BJ (cell line): ENCODE measurements around the gene KPNB1. TPM values are rescaled to one million over a fixed set of nuclear protein-coding genes. Genes with fewer than 3 reads are reported as not detected.

ENCODE experiments used
- CTCF ChIA-PET: fragments of 350-600 bp; formaldehyde crosslinking; extraction: SDS; loops from one replicate; lab custom pipeline; 2021; ENCODE audit warnings: antibody characterized with exemption, inconsistent platforms; lab: Yijun Ruan, JAX
- POLR2A ChIA-PET: fragments of 300-600 bp; sonication (Branson Sonifier 250); formaldehyde crosslinking; extraction: SDS; loops from one replicate; lab custom pipeline; 2021; ENCODE audit warnings: antibody characterized with exemption; lab: Charles Lee
- DNase-seq: peaks from one replicate; pipeline ENCODE4 v3.0.0-alpha.2; 2011; ENCODE audit warnings: low read depth
- H3K27me3 ChIP-seq: 2 replicates; pipeline ENCODE4 v1.6.0; 2011; ENCODE audit warnings: low read length; ENCODE audit not compliant: control insufficient read depth, insufficient read depth
- H3K36me3 ChIP-seq: 2 replicates; pipeline ENCODE4 v1.5.1; 2011; ENCODE audit warnings: low read length; ENCODE audit not compliant: control insufficient read depth, insufficient read depth
- H3K4me3 ChIP-seq: 2 replicates; pipeline ENCODE4 v1.5.1; 2011; ENCODE audit warnings: low read depth, mild to moderate bottlenecking, control low read depth, low read length
- CTCF ChIP-seq: IDR thresholded peaks from 2 replicates; pipeline ENCODE4 v1.5.1; 2011; ENCODE audit warnings: low read depth, mild to moderate bottlenecking, control low read depth, inconsistent platforms, low read length, moderate library complexity; ENCODE audit not compliant: insufficient read depth
- polyA plus RNA-seq: library from polyadenylated mRNA; depleted of rRNA; stranded (reverse); fragments of >200 nt; gene quantifications from 2 replicates; pipeline ENCODE4 v1.2.3, GENCODE V29; 2011

KPNB1 gene
- polyA plus RNA-seq, 1 experiment, result 171 TPM

GRCh38 chr17:47621293-47622179 is 28.2 kb upstream of the KPNB1 start:
- ChIA-PET POLR2A (no interaction called here), CTCF (no interaction called here)
- TF ChIP-seq CTCF, result no peak
- no peak overlapping the region for H3K4me3 ChIP-seq
- H3K36me3 ChIP-seq, result peaks cover 5% of the 10 kb centered on the region; the same call in 1 of the 2 replicates
- peak; percentile 51 for DNase-seq
- H3K27me3 ChIP-seq, result no peaks in the 10 kb centered on the region

- ChIA-PET CTCF (no interaction called here), POLR2A (interaction anchor here (0.6 kb wide), 1 partner anchor 18 kb away, joined by 3 read pairs; no protein-coding TSS in a partner anchor)
- Histone ChIP-seq H3K27me3 (no peaks in the 10 kb centered on the region), H3K4me3 (no peak overlapping the region), H3K36me3 (peaks cover 5% of the 10 kb centered on the region; the same call in 1 of the 2 replicates)
- TF ChIP-seq CTCF, result no peak
- no peak for DNase-seq
These were observed 27.6 kb upstream of the KPNB1 start for GRCh38 chr17:47622180-47622549.

- no peak for DNase-seq
- no peak for TF ChIP-seq CTCF
- peaks cover 2% of the 10 kb centered on the region; the same call in 1 of the 2 replicates for H3K36me3 ChIP-seq
- H3K27me3 ChIP-seq, result no peaks in the 10 kb centered on the region
- H3K4me3 ChIP-seq, result no peak overlapping the region
- CTCF ChIA-PET, result interaction anchor here (0.6 to 1.6 kb wide), 3 partner anchors 9 to 217 kb away, joined by 5 to 7 read pairs (median 6); no protein-coding TSS in a partner anchor
- POLR2A ChIA-PET, result no interaction called here
These were observed 25.0 kb upstream of the KPNB1 start for GRCh38 chr17:47624727-47625068.

- no peak for DNase-seq
- CTCF ChIA-PET, result no interaction called here
These were observed 21.6 kb upstream of the KPNB1 start for GRCh38 chr17:47628014-47628566.

More at GRCh38 chr17:47628014-47628566, 21.6 kb upstream of the KPNB1 start:
- no peak overlapping the region for H3K4me3 ChIP-seq
- POLR2A ChIA-PET, result no interaction called here
- peaks cover 2% of the 10 kb centered on the region; the same call in 1 of the 2 replicates for H3K36me3 ChIP-seq
- no peaks in the 10 kb centered on the region for H3K27me3 ChIP-seq
- no peak for TF ChIP-seq CTCF
